ENCODE results near the gene TTC24.

The TTC24 gene

GRCh38 chr1:156549390-156549789, 30.1 kb upstream of the TTC24 start:
- TF ChIP-seq GATA2 (IDR thresholded peaks at IDR 0.05; ENCODE audit: low read depth, low read length) (no peak), GATA3 (IDR thresholded peaks at IDR 0.05; ENCODE audit: low read depth, low read length) (no peak)

GRCh38 chr1:156549831-156550230, 29.7 kb upstream of the TTC24 start:
- TF ChIP-seq GATA2 (IDR thresholded peaks at IDR 0.05; ENCODE audit: low read depth, low read length) (no peak), GATA3 (IDR thresholded peaks at IDR 0.05; ENCODE audit: low read depth, low read length) (no peak)

DNA sequence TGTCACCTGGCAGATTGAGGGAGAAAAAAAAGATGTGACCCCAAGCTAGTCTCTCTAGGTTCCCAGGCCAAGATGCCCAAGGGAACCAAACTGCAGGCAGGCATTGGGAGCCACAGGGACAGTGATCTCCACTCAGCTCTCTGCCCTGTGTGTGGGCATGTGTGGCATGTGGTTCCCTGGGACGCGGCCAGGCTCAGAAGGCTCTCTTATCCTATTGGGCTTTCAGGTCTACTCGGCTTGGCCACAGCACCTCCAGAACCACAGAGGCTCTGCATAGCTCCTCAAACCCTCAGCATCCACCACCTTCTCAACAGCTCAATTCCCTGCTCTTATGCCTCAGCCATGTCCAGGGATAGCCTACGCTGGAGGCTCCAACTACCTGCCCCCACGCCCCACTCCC, 29.2 kb upstream of the TTC24 start:
- TF ChIP-seq GATA2 (IDR thresholded peaks at IDR 0.05; ENCODE audit: low read depth, low read length) (no peak), GATA3 (IDR thresholded peaks at IDR 0.05; ENCODE audit: low read depth, low read length) (no peak)

- no peak for TF ChIP-seq GATA3 (IDR thresholded peaks at IDR 0.05; ENCODE audit: low read depth, low read length)
- TF ChIP-seq GATA2 (IDR thresholded peaks at IDR 0.05; ENCODE audit: low read depth, low read length): no peak
These were observed 28.4 kb upstream of the TTC24 start for GRCh38 chr1:156551066-156551643.

GRCh38 chr1:156551869-156552268, 27.7 kb upstream of the TTC24 start:
- TF ChIP-seq GATA3 (IDR thresholded peaks at IDR 0.05; ENCODE audit: low read depth, low read length): no peak
- no peak for TF ChIP-seq GATA2 (IDR thresholded peaks at IDR 0.05; ENCODE audit: low read depth, low read length)

DNA sequence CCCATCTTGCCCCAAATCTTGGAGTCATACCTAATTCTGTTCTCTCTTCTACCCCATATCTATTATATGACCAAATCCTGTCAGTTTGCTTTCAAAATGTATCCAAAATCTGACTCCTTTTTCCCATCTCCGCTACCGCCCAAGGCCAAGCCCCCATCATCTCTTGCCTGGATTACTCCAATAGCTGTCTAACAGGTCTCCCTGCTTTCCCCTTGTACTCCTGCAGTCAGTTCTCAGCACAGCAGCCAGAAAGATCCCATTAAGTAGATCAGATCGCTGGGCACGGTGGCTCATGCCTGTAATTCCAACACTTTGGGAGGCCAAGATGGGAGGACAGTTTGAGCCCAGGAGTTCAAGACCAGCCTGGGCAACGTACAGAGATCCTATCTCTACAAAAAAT, 27.0 kb upstream of the TTC24 start:
- TF ChIP-seq GATA3 (IDR thresholded peaks at IDR 0.05; ENCODE audit: low read depth, low read length) (no peak), GATA2 (IDR thresholded peaks at IDR 0.05; ENCODE audit: low read depth, low read length) (no peak)

- no peak for TF ChIP-seq GATA3 (IDR thresholded peaks at IDR 0.05; ENCODE audit: low read depth, low read length)
These were observed 25.6 kb upstream of the TTC24 start for GRCh38 chr1:156553860-156554485.

DNA sequence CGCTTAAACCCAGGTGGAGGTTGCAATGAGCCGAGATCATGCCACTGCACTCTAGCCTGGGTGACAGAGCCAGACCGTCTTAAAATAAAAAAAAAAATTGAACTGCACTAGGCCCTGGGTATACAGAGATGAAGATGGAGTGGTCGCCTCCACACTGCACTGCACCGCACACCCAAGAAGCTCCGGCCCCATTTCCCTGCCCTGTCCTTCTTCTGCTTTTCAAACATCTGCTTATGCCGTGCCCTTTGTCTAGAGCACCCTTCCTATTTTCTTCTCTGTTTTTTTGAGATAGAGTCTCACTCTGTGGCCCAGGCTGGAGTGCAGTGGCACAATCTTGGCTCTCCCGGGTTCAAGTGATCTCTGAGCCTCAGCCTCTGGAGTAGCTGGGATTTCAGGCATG, 24.6 kb upstream of the TTC24 start:
- no peak for TF ChIP-seq GATA2 (IDR thresholded peaks at IDR 0.05; ENCODE audit: low read depth, low read length)
- no peak for TF ChIP-seq GATA3 (IDR thresholded peaks at IDR 0.05; ENCODE audit: low read depth, low read length)

GRCh38 chr1:156555715-156556114, 23.8 kb upstream of the TTC24 start:
- TF ChIP-seq GATA3 (IDR thresholded peaks at IDR 0.05; ENCODE audit: low read depth, low read length): no peak
- TF ChIP-seq GATA2 (IDR thresholded peaks at IDR 0.05; ENCODE audit: low read depth, low read length): no peak

DNA sequence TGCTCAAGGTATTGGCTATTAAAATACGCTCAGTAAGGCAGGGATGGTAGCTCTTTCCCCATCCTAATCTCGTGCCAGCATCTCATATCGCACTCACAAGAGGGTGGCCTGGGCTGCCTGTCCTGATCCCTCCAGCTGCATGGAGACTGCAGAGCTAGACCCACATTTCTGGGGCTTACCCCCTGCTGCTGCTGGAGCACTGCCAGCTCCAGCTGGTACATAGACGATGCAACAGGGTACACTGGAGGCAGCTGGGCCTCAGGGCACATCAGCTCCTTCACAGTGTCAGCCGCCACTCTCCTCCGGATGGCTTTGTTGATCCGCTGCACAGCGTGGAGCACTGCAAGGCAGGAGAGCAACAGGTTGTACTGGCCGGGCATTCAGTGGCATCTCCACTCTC, 23.2 kb upstream of the TTC24 start:
- no peak for TF ChIP-seq GATA3 (IDR thresholded peaks at IDR 0.05; ENCODE audit: low read depth, low read length)
- no peak for TF ChIP-seq GATA2 (IDR thresholded peaks at IDR 0.05; ENCODE audit: low read depth, low read length)

DNA sequence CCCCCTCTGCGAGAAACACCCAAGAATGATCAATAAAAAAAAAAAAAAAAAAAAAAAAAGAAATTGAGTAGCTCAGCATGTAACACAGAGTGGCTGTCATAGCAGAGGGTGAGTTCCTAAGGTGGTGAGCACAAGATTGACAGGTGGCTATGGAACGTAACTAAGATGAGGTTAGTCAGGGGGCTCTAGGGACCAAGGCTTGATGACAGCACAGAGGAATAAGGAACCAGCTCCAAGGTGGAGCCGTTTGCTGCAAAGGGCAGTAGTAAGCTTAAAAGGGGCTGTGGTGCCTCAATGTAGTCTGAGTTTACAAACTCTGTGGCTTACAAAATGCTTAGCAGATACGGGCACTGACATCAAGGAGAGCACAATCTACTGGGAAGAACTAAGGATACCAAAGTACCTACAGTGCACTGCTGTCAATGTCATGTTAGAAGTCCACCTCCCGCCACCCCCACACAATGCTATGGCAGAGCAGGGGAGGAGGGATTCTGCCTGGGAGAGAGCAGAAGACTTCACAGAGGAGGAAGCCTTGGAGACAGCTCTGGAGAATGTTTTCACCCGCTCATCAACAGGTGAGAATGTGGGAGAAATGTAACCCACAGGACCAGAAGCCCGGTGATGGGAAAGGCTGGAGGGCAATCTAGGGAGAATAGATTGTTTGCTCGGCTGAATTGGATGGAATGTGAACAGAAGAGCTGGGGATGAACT, 20.3 kb upstream of the TTC24 start:
- no peak for TF ChIP-seq GATA3 (IDR thresholded peaks at IDR 0.05; ENCODE audit: low read depth, low read length)
- TF ChIP-seq GATA2 (IDR thresholded peaks at IDR 0.05; ENCODE audit: low read depth, low read length): no peak

GRCh38 chr1:156559797-156560385, 19.6 kb upstream of the TTC24 start:
- TF ChIP-seq GATA2 (IDR thresholded peaks at IDR 0.05; ENCODE audit: low read depth, low read length): peak; percentile 65
- TF ChIP-seq GATA3 (IDR thresholded peaks at IDR 0.05; ENCODE audit: low read depth, low read length): no peak

DNA sequence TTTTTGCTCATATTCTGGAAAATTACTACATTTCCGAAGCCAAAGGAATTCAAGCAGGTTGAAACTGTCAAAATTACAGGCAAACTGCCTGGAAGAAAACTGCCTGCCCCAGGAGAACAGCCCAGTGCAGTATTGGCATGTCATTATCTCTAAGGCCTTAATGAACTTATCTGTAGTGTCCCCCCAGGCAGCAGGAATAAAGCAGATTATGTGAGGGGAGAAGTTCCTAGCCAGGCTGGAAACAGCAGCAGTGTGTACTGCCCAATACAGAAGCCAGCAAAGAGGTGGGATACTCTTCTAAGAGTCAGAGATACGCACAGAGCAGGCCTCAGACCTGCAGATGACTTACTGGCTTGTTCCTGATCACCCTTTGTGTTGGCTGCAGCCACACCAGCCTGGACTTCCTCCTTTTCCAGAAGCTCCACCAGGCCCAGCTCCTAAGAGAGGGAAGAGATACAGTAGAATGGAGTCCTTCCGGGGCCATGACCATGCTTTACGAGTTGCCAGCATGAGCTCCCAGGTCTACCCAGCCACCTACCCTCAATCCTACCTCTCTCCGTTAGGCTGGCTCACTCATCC, 18.8 kb upstream of the TTC24 start:
- TF ChIP-seq GATA3 (IDR thresholded peaks at IDR 0.05; ENCODE audit: low read depth, low read length) (no peak), GATA2 (IDR thresholded peaks at IDR 0.05; ENCODE audit: low read depth, low read length) (peak; percentile 43; the same call in 1 of the 2 replicates)

- TF ChIP-seq GATA3 (IDR thresholded peaks at IDR 0.05; ENCODE audit: low read depth, low read length): no peak
- no peak for TF ChIP-seq GATA2 (IDR thresholded peaks at IDR 0.05; ENCODE audit: low read depth, low read length)
These were observed 14.0 kb upstream of the TTC24 start for GRCh38 chr1:156565519-156565918.
